Activated CD4-positive, alpha-beta memory T cell treated with anti-CD3 and anti-CD28 coated beads for 36 hours (primary cell): ENCODE results near the gene SEMA6D. TPM values are rescaled to one million over a fixed set of nuclear protein-coding genes. Genes with fewer than 3 reads are reported as not detected.

ENCODE experiments used
- CTCF ChIA-PET: fragments of 350-600 bp; sonication (Branson Sonifier 250); formaldehyde crosslinking; loops from one replicate; lab custom pipeline; 2021; ENCODE audit warnings: antibody characterized with exemption, inconsistent platforms; lab: Charles Lee
- POLR2A ChIA-PET: fragments of 350-600 bp; sonication (Branson Sonifier 250); formaldehyde crosslinking; loops from one replicate; lab custom pipeline; 2021; ENCODE audit warnings: antibody characterized with exemption; lab: Charles Lee
- DNase-seq: peaks from one replicate; pipeline ENCODE4 v3.0.0-alpha.2; 2020
- H3K27ac Mint-ChIP-seq: one replicate; pipeline ENCODE4 v1.8.0; 2021; ENCODE audit warnings: mixed read lengths
- H3K27me3 Mint-ChIP-seq: one replicate; pipeline ENCODE4 v1.8.0; 2021; ENCODE audit warnings: mixed read lengths
- H3K36me3 Mint-ChIP-seq: one replicate; pipeline ENCODE4 v1.8.0; 2021; ENCODE audit warnings: mixed read lengths
- H3K4me1 Mint-ChIP-seq: one replicate; pipeline ENCODE4 v1.8.0; 2021; ENCODE audit warnings: low read depth, mixed read lengths
- H3K4me3 Mint-ChIP-seq: one replicate; pipeline ENCODE4 v1.8.0; 2021; ENCODE audit warnings: mild to moderate bottlenecking, mixed read lengths
- H3K9me3 Mint-ChIP-seq: one replicate; pipeline ENCODE4 v1.8.0; 2021; ENCODE audit warnings: mixed read lengths
- intact Hi-C: fragments of 100-400 bp; cut with micrococcal nuclease; formaldehyde crosslinking; loops from one replicate; pipeline ENCODE4 v1.15.1; 2023
- total RNA-seq, 2 experiments: library from RNA; stranded (reverse); gene quantifications; one replicate each; pipeline ENCODE4 v1.2.3, GENCODE V29; 2021

The SEMA6D gene
- total RNA-seq, 2 experiments from 2014 or later, result not detected

DNA sequence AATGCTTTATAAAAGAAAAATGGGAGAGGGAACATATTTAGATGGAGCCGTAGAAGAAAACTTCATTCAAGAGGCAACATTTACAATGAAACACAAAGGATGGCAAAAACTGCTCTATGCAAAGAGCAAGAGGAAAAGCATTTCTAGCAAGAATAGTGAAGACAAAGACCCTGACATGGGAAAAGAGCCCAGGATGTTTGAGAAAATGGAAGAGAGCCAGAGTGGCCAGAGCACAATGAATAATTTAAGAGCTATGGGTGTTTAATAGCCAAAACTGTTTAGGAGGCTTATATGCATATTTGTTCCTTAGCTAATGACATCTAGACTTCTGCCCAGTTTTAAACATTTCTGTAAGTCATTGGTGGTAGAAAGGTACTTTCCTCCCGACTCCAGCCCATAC lies 25.4 kb upstream of the SEMA6D start:
- Mint-ChIP-seq H3K4me3 (no peak overlapping the region), H3K36me3 (no peaks in the 10 kb centered on the region), H3K4me1 (no peaks in the 10 kb centered on the region), H3K9me3 (no peaks in the 10 kb centered on the region), H3K27ac (no peak overlapping the region), H3K27me3 (no peaks in the 10 kb centered on the region)
- CTCF ChIA-PET, result no interaction called here
- intact Hi-C loops, result no loop called here
- DNase-seq, result no peak
- POLR2A ChIA-PET, result no interaction called here

DNA sequence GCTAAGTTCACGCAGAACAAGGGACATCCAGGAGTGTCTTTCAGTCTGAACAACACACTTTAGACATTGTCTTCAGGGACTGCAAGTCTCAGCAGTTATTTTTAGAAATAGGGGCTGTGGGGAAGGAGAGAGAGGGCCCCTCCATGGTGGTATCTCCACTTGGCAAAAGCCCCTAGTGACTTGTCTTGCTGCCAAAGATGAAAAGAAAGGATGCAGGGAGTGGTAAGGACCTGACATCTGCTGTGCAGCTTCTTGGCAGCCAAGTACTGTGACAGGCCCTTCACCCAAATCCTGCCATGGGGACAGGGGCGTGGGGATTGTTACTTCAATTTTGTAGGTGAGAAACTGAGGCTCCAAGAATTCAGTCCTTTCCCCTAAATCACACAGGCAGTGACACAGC lies 21.0 kb upstream of the SEMA6D start:
- Mint-ChIP-seq H3K4me1 (no peaks in the 10 kb centered on the region), H3K36me3 (no peaks in the 10 kb centered on the region), H3K9me3 (no peaks in the 10 kb centered on the region), H3K27ac (no peak overlapping the region), H3K27me3 (no peaks in the 10 kb centered on the region), H3K4me3 (no peak overlapping the region)
- CTCF ChIA-PET, result no interaction called here
- no peak for DNase-seq
- intact Hi-C loops, result no loop called here
- POLR2A ChIA-PET, result no interaction called here

- Mint-ChIP-seq H3K27ac (no peak overlapping the region), H3K36me3 (no peaks in the 10 kb centered on the region), H3K4me3 (no peak overlapping the region), H3K4me1 (no peaks in the 10 kb centered on the region), H3K9me3 (no peaks in the 10 kb centered on the region), H3K27me3 (peaks cover 2% of the 10 kb centered on the region)
- intact Hi-C loops, result no loop called here
- CTCF ChIA-PET, result no interaction called here
- DNase-seq, result no peak
- POLR2A ChIA-PET, result no interaction called here
Measured at GRCh38 chr15:47705281-47705997, 11.9 kb upstream of the SEMA6D start.

- CTCF ChIA-PET, result no interaction called here
- peaks cover 2% of the 10 kb centered on the region for H3K27me3 Mint-ChIP-seq
- H3K4me3 Mint-ChIP-seq, result no peak overlapping the region
- H3K36me3 Mint-ChIP-seq, result no peaks in the 10 kb centered on the region
- H3K9me3 Mint-ChIP-seq, result no peaks in the 10 kb centered on the region
- H3K27ac Mint-ChIP-seq, result no peak overlapping the region
- no peak for DNase-seq
- intact Hi-C loops, result no loop called here
- no peaks in the 10 kb centered on the region for H3K4me1 Mint-ChIP-seq
- POLR2A ChIA-PET, result no interaction called here
Measured at GRCh38 chr15:47707391-47707790, 9.9 kb upstream of the SEMA6D start.

DNA sequence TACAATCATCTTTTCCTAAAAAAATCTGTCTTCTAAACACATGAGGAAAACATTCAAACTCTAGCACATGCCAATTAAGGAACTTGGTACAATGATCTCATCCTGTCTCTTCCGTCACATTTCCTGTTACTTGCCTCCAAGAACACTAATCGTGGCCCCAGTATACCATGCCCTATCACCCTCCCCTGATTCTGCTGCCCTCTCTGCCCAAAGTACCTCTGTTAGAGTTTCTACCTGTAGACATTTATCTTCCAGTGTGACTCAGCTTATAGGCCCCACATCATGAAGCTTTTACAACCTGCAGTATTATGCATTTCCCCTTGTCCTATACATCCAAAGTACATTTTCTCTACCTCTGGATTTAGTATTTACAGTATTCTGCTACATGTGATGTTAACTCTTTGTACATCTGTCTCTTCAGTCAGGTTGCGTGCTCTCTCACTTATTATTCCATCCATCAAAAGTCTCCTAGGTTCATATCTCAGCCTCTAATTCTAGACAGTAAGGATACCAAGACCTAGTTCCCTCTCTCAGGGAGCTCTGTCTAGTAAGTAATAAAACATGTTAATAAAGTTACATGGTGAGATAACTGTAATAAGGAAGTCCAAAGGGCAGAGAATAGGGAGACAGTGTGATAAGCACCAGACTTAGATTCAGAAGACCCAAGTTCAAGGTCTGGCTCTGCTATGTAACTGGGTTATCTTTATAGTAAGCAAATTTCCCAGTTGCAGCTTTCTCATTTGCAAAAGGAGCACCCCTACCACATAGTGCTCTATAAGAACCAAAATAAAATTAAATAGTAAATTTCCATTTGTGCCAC lies 8.9 kb upstream of the SEMA6D start:
- intact Hi-C loops, result no loop called here
- no peaks in the 10 kb centered on the region for H3K9me3 Mint-ChIP-seq
- CTCF ChIA-PET, result no interaction called here

DNA sequence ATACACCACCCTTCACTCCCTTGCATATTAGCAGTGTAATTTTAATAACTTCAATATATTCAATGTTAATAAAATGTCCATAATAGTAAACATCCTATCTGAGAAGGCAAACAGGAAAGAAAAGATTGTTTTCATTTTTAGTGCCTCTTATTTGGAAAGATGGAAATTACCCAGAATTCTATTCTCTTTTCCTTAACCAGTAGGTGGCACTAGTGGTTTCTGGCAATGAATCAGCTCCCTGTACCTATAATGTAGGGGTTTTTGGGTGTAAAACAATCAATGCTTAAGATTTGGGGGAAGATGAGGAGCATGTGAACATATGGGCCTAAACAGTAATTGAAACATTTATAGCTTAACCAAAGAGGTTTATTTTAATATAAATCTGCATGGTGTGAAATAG lies 5.7 kb upstream of the SEMA6D start:
- Mint-ChIP-seq H3K27ac (no peak overlapping the region), H3K4me3 (no peak overlapping the region), H3K27me3 (peaks cover 13% of the 10 kb centered on the region), H3K4me1 (no peaks in the 10 kb centered on the region), H3K36me3 (no peaks in the 10 kb centered on the region), H3K9me3 (no peaks in the 10 kb centered on the region)
- DNase-seq, result no peak
- intact Hi-C loops, result loop anchor here (2.0 kb wide), 1 partner anchor 277 kb away; no protein-coding TSS in a partner anchor
- ChIA-PET CTCF (interaction anchor here (1.0 to 2.4 kb wide), 4 partner anchors 9 to 573 kb away, joined by 3 to 9 read pairs (median 4); no protein-coding TSS in a partner anchor), POLR2A (no interaction called here)

More for the DNA sequence above, 8.9 kb upstream of the SEMA6D start:
- POLR2A ChIA-PET, result no interaction called here
- H3K36me3 Mint-ChIP-seq, result no peaks in the 10 kb centered on the region
- H3K27me3 Mint-ChIP-seq, result peaks cover 2% of the 10 kb centered on the region
- H3K27ac Mint-ChIP-seq, result no peak overlapping the region
- no peak overlapping the region for H3K4me3 Mint-ChIP-seq
- no peak for DNase-seq
- no peaks in the 10 kb centered on the region for H3K4me1 Mint-ChIP-seq

GRCh38 chr15:47715402-47715801 lies 1.9 kb upstream of the SEMA6D start:
- intact Hi-C loops, result no loop called here
- no peak overlapping the region for H3K4me3 Mint-ChIP-seq
- H3K4me1 Mint-ChIP-seq, result peaks cover 4% of the 10 kb centered on the region
- peaks cover 31% of the 10 kb centered on the region for H3K27me3 Mint-ChIP-seq
- no peaks in the 10 kb centered on the region for H3K36me3 Mint-ChIP-seq
- ChIA-PET CTCF (no interaction called here), POLR2A (no interaction called here)
- no peak overlapping the region for H3K27ac Mint-ChIP-seq
- no peak for DNase-seq
- no peaks in the 10 kb centered on the region for H3K9me3 Mint-ChIP-seq

GRCh38 chr15:47715856-47716445 lies 1.4 kb upstream of the SEMA6D start:
- Mint-ChIP-seq H3K27ac (no peak overlapping the region), H3K4me3 (no peak overlapping the region), H3K27me3 (peaks cover 33% of the 10 kb centered on the region), H3K36me3 (no peaks in the 10 kb centered on the region), H3K9me3 (no peaks in the 10 kb centered on the region), H3K4me1 (peaks cover 4% of the 10 kb centered on the region)
- intact Hi-C loops, result no loop called here
- POLR2A ChIA-PET, result no interaction called here
- DNase-seq, result no peak
- CTCF ChIA-PET, result no interaction called here

- Mint-ChIP-seq H3K4me3 (no peak overlapping the region), H3K4me1 (peaks cover 4% of the 10 kb centered on the region), H3K27ac (no peak overlapping the region), H3K9me3 (no peaks in the 10 kb centered on the region), H3K36me3 (no peaks in the 10 kb centered on the region), H3K27me3 (peaks cover 37% of the 10 kb centered on the region)
- intact Hi-C loops, result no loop called here
- DNase-seq, result no peak
- ChIA-PET CTCF (interaction anchor here (0.5 kb wide), 1 partner anchor 262 kb away, joined by 4 read pairs; no protein-coding TSS in a partner anchor), POLR2A (no interaction called here)
Measured at GRCh38 chr15:47716516-47716915, 789 bp upstream of the SEMA6D start.

- POLR2A ChIA-PET, result no interaction called here
Measured at GRCh38 chr15:47718497-47719437, 1.5 kb downstream of the SEMA6D start.

DNA sequence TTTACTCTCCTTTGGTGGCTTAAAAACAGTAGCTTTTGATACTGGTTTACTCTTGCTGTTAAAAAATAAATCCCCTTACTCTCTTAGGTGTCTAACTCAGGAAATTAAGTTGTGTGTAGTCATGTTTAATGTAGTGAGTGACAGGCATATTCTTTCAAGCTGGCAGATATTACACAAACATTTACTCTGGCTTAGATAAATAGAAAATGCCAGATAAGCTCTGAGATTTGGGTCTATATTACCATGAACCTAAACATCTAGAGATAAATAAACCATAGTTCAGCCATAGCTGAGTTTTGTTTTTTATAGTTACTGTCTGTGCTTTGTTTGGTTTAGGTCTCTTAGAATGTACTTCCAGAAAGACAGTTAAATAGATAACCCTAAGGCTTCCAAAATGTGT lies 2.4 kb downstream of the SEMA6D start:
- Mint-ChIP-seq H3K9me3 (no peaks in the 10 kb centered on the region), H3K27ac (no peak overlapping the region), H3K4me1 (peaks cover 4% of the 10 kb centered on the region), H3K27me3 (peaks cover 40% of the 10 kb centered on the region), H3K36me3 (no peaks in the 10 kb centered on the region), H3K4me3 (no peak overlapping the region)
- ChIA-PET CTCF (no interaction called here), POLR2A (no interaction called here)
- intact Hi-C loops, result no loop called here
- no peak for DNase-seq

More at GRCh38 chr15:47718497-47719437, 1.5 kb downstream of the SEMA6D start:
- Mint-ChIP-seq H3K4me3 (no peak overlapping the region), H3K36me3 (no peaks in the 10 kb centered on the region), H3K27ac (no peak overlapping the region), H3K9me3 (no peaks in the 10 kb centered on the region), H3K4me1 (peaks cover 4% of the 10 kb centered on the region), H3K27me3 (peaks cover 42% of the 10 kb centered on the region)
- no peak for DNase-seq
- CTCF ChIA-PET, result interaction anchor here (1.1 kb wide), 1 partner anchor 12 kb away, joined by 3 read pairs; no protein-coding TSS in a partner anchor
- intact Hi-C loops, result no loop called here
